Stimulated activated CD4-positive, alpha-beta T cell treated with anti-CD3 and anti-CD28 coated beads, Interleukin-1b, Interleukin-23, amount 100 ng/mL, for 24 hours (primary cell): Measurements from ENCODE around the gene RPL19.
A peak's percentile ranks its signal among the peaks of the same experiment; 100 is the strongest.

Experiments
- DNase-seq, 4 experiments: peaks; one replicate each; pipeline ENCODE4 v3.0.0-alpha.2; 2020; ENCODE audit warnings: low read depth in 4 of 4, low spot score in 1 of 4

The RPL19 gene

GRCh38 chr17:39196808-39197291, 3.2 kb upstream of the RPL19 start:
- no peak for DNase-seq

GRCh38 chr17:39197380-39198185, 2.5 kb upstream of the RPL19 start, which contains the start of gene CACNB1:
TSS of gene CACNB1 (minus strand) at chr17:39197669. CDS start at chr17:39197495, 174 bp downstream.
- peak in 3 of 4 experiments; percentile 48 to 71 (median 56) for DNase-seq

GRCh38 chr17:39198186-39198566, 1.9 kb upstream of the RPL19 start:
- DNase-seq: no peak

- peak; percentile 68 to 84 (median 78) for DNase-seq
These were observed 338 bp upstream of the RPL19 start for GRCh38 chr17:39199820-39200069.

GRCh38 chr17:39200957-39201510, 951 bp downstream of the RPL19 start:
- no peak for DNase-seq

- no peak for DNase-seq
These were observed 4.2 kb downstream of the RPL19 start for GRCh38 chr17:39204245-39204644.

- no peak for DNase-seq
These were observed 5.0 kb downstream of the RPL19 start for GRCh38 chr17:39205112-39205526.

- no peak for DNase-seq
These were observed 8.1 kb downstream of the RPL19 start for GRCh38 chr17:39208136-39208535.

GRCh38 chr17:39208893-39209292, 8.8 kb downstream of the RPL19 start:
- DNase-seq: no peak

GRCh38 chr17:39209317-39210092, 9.4 kb downstream of the RPL19 start:
- peak in 3 of 4 experiments; percentile 49 to 65 (median 50) for DNase-seq

GRCh38 chr17:39210093-39210434, 10.0 kb downstream of the RPL19 start:
- DNase-seq: no peak

GRCh38 chr17:39212195-39212810, 12.2 kb downstream of the RPL19 start:
- no peak for DNase-seq

- no peak for DNase-seq
These were observed 12.9 kb downstream of the RPL19 start for GRCh38 chr17:39212841-39213480.

GRCh38 chr17:39213852-39214251, 13.8 kb downstream of the RPL19 start:
- DNase-seq: no peak

GRCh38 chr17:39217734-39218369, 17.8 kb downstream of the RPL19 start:
- no peak for DNase-seq

GRCh38 chr17:39218906-39219305, 18.8 kb downstream of the RPL19 start:
- DNase-seq: no peak

GRCh38 chr17:39219647-39220154, 19.6 kb downstream of the RPL19 start:
- no peak for DNase-seq

GRCh38 chr17:39221572-39221971, 21.5 kb downstream of the RPL19 start:
- no peak for DNase-seq

- no peak for DNase-seq
These were observed 22.1 kb downstream of the RPL19 start for GRCh38 chr17:39222151-39222550.
